ENCODE results near the gene CACHD1.

Gene CACHD1

GRCh38 chr1:64555947-64556346 lies 86.0 kb downstream of the CACHD1 start:
- no peak for DNase-seq

- DNase-seq, result no peak
These were observed 92.1 kb downstream of the CACHD1 start for GRCh38 chr1:64561993-64562392.

GRCh38 chr1:64563958-64564565 lies 94.1 kb downstream of the CACHD1 start:
- DNase-seq, result no peak

- no peak for DNase-seq
These were observed 95.0 kb downstream of the CACHD1 start for GRCh38 chr1:64564891-64565290.

DNA sequence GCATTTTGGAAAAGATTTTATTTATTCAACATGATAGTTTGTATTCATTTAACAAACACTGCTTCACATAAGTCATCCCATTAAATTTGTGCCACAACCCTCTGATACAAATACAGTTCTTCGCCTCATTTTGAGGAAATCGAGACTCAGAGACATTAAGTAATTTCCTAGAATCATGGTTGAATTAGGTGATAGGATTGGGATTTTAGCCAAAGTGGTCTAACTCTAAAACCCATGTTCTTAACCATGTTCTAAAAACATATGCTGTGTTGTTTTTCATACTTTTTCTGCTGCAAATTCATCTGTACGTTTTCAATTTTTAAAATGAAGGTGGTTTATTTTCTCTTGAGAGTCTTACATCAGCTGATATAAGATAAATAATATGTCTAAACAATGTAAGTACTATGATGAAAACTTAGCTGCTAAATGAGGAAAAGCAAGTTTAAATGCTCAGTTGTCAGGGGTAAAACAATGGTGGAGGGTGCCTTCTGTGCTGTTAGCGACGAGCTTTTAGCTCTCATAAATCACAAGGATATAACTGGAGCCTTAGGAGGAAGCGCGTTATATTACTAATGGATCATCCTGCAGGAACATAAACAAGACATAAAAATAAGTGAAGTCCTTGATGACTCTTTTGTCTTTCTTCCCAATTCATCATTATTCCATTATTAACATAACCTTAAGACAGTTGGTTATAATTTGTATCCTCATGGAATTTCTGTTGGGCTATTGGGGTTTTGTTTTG lies 97.7 kb downstream of the CACHD1 start:
- DNase-seq, result no peak

- no peak for DNase-seq
These were observed 98.2 kb downstream of the CACHD1 start for GRCh38 chr1:64568171-64568450.

DNA sequence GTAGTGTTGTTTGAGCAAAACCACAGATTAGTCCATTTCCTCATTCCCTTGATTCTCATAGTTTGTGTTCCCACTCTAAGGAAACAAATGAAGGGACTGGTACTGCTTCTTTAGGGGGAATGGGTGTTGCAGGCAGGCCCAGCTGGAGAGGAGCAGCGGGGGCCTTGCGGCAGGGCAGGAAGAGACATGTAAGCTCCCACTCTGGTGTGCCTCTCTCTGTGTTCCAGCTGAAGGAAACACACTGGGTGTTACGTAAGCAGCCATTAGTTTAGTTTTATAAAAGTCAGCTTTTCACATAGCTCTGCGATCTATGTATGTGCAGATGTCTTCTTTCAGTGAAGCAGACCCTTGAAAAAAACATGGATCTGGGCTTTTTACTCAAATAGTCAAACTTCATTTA lies 99.5 kb downstream of the CACHD1 start:
- DNase-seq, result no peak

DNA sequence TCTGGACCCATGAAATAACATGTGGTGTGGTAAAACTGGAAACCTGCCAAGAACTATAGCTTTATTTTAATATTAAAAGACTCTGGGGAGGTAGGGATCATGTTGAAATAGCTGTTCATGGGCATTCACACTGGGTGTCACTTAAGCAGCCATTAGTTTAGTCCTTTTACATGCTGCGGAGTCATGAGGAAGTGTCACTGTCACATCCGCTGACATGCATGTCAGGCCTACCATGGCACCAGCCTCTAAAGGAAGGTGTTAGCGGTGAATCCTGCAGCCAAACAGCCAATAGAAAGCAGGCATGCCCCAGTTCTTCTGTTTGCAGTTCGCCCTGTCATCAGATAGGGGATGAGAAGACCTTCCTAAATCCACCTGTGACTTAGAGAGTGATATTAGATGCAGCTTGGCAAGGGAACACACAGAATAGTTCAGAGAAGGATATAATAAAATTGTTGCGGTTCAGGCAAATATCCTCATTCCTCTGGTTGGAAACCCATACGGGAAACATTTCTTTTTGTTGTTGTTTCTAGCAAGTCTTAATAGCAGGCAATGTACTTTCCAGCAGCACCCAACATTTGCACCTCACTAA lies 100.4 kb downstream of the CACHD1 start:
- no peak for DNase-seq

DNA sequence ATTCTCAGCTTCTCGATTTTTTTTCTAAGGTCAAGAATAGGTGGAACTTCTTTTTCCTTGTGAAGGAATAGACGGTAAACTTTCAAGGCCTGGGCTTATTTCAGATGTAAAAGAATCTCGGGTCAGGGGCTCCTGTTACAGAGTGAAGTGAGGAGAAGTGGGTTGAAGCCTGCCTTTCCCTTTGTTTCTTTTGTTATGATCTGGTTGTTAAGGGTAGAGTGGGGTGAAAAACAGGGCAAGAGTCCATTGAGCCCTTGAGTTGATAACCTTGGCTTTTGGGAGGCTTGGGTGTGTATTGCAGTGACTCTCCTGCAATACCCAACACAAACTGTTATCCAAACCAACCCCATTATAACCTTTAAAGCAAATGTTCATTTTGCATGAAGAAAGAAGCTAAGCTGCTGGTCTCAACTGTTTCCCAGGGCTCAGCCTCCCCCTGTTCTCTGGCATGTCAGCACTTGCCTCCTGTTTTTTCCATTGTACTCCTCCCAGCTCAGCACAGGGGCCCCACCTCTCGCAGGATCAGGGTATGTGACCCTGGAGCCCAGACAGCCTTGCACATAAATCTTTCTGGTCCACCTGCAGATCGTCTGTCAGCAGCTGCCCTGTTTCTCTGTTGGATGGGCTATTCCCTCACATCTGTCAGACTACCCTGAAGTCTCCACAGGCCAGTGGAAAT lies 102.4 kb downstream of the CACHD1 start:
- DNase-seq, result no peak

- DNase-seq, result no peak
These were observed 104.4 kb downstream of the CACHD1 start for GRCh38 chr1:64574301-64574700.

- DNase-seq, result no peak
These were observed 106.2 kb downstream of the CACHD1 start for GRCh38 chr1:64575881-64576676.

DNA sequence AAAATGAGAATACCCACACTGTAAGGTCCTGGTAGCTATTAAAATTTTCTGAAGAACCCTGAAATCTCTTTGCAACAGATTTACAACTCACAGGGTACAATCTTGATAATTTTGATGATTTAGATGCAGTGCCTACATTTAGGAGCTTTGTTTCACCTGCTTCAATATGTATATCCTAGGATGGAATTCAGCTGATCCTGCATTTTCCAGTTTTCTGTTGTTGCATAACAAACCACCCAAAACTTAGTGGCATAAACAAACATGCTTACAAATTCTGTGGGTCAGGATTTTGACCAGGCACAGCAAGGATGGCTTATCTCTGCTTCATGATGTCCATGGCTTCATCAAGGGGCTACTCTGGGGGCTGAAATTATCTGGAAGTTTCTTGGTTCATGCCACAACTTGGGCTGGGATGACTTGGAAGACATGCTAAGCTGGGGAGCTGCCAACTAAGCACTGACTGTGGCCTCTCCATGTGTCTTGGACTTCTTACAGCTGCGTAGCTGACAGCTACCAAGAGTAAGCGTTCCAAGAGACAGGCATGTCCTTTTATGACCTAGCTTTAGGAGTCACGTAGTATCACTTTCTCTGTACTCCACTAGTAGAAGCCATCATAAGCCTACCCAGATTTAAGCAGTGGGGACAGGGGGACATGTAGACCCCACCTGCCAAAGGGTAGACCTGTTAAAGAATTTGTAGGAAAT lies 108.5 kb downstream of the CACHD1 start:
- no peak for DNase-seq

- no peak for DNase-seq
These were observed 109.8 kb downstream of the CACHD1 start for GRCh38 chr1:64579767-64580166.

GRCh38 chr1:64581135-64581842 lies 111.4 kb downstream of the CACHD1 start:
- DNase-seq, result no peak

DNA sequence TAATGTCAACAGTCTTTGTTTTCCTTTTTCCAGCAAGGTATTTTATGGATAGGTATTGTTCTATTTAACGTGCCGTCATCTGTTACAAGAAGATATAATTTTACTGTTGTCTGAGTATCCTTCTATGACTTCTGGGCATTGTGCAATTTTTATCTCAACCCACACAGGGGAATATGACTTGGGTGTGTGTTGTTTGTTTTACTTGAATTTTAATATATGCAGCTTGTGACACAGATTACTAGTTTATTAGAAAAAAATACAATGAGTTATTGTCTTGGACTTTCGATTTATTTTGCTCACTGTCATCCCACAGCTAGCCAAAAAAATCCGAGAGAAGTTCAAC lies 111.9 kb downstream of the CACHD1 start:
- no peak for DNase-seq

DNA sequence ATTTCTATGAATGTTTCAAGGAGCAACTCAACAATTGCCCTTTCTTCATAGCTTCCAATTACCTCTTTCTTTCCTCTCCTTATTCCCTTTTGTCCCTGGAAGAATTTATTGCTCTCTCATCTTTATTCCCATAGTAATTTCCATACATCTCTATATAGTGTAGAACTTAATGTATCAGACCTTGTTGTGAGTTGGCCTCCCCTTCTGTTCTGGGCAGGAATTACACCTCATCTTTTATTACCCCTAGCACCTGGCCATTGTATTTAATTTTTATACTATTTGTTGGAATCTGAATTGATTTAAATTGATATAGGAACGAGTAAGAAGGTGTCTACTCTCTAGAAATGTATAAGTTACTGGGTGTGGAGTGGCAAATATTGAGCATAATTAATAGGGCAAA lies 114.5 kb downstream of the CACHD1 start:
- no peak for DNase-seq

DNA sequence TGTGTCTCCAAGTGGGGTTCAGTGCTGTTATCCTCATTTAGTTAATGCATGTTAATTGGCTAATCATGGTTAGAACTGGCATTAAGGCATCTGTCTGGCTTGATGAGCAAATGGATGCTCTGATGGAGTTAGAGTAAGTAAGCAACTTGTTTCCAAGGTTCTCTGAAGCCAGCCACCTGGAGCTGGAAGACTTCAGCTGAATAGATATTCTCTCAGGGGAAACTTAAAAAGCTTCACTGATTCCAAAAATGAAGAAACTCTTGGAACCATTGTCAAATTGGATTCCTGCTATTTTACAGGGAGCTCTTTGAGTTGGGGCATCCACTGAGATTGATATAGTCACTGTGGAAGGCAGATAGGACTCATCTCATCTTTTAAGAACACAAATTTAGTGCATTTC lies 118.9 kb downstream of the CACHD1 start:
- no peak for DNase-seq

GRCh38 chr1:64590316-64590715 lies 120.4 kb downstream of the CACHD1 start:
- no peak for DNase-seq

GRCh38 chr1:64594446-64594845 lies 124.5 kb downstream of the CACHD1 start:
- DNase-seq, result no peak

DNA sequence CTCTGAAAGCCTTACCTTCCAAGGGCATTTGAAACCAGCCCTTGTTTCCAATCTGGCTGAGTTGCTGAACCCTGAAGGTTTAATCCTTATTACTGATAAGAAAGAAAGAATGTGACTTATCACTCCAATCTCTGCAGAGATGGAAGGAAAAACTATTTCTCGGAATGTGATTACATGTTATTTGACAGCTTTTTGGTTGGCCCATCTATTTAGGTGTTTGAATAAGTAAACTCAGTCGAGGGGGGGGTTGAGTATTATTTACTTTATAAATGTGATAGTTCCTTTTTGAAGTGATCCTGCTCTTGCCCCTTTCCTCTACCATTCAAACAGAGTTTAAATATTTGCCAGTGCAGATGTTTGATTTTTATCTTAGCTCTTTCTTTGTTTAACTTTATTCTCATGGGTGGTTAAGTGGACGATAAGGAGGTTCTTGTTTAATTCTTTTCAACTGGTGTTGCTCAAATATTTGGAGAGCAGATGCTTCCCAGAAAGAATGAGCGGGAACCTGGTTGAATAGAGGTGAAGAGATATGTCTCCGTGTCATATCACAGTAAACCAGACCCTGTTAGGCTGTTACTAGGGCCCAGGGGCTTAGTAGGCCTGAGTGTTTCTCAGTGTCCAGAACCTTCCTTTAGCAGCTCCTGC lies 126.1 kb downstream of the CACHD1 start:
- no peak for DNase-seq

DNA sequence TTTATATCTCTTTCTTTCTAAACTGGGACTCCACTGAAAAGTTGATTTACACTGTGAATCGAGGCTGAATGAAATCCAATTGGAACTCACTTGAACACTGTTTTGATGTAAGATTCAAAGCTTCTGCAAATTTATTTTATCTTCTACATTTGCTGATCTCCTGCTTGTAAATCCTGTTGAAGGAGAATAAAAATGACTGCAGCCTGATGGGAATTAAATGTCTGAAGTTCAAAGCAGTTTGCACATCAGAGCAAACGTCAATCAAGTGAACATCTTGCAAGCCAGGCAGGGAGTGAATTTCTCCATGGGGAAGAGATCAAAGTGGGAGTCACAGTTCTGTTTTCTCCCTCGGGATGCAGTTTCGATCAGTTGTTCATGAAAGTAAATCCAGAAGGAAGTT lies 127.2 kb downstream of the CACHD1 start:
- no peak for DNase-seq

Data from NCI-H1694 (cell line).